A549 (cell line): ENCODE measurements around the gene COG3. TPM values are rescaled to one million over a fixed set of nuclear protein-coding genes. Genes with fewer than 3 reads are reported as not detected.
"Not testable (repeated sequence)": the region's sequence is repeated elsewhere in the genome, so short reads cannot be mapped to it uniquely, and the experiment has no call there.

Experiments
- ATAC-seq, 2 experiments: fragments of 200-7000 bp in 1 of 2; fragments of >200 bp in 1 of 2; cut with Nextera tagmentation in 1 of 2; cut with Tn5 transposase in 1 of 2; 3 replicates each; pipeline versions ENCODE4 v1.8.0 to v1.9.1; 2018 to 2020; ENCODE audit warnings: mild to moderate bottlenecking in 1 of 2, moderate library complexity in 1 of 2
- CTCF ChIA-PET: fragments of 300-600 bp; sonication (Branson Sonifier 250); formaldehyde crosslinking; extraction: SDS; loops from one replicate; lab custom pipeline; 2021; ENCODE audit warnings: antibody characterized with exemption, inconsistent platforms; lab: Yijun Ruan, JAX
- POLR2A ChIA-PET: fragments of 350-600 bp; formaldehyde crosslinking; extraction: SDS; loops from one replicate; lab custom pipeline; 2021; ENCODE audit warnings: antibody characterized with exemption, inconsistent platforms; lab: Yijun Ruan, JAX
- DNase-seq, 2 experiments: peaks; one replicate each; pipeline versions ENCODE4 v3.0.0 to v3.0.0-alpha.2; 2011 to 2016; ENCODE audit warnings: low read depth in 1 of 2, low spot score in 1 of 2
- FAIRE-seq: peaks from 2 replicates; lab custom pipeline; 2011; peaks lifted over from hg19 to GRCh38; lab: Jason Lieb, UNC
- H3K27ac ChIP-seq, 2 experiments: fragments of >200 bp; sonication (Bioruptor Twin); formaldehyde crosslinking; 3 replicates each; pipeline ENCODE4 v1.5.1; 2016 to 2017
- H3K4me1 ChIP-seq: fragments of >200 bp; sonication (Bioruptor Twin); formaldehyde crosslinking; 3 replicates; pipeline ENCODE4 v1.6.1; 2016
- H3K4me2 ChIP-seq: fragments of >200 bp; sonication (Bioruptor Twin); formaldehyde crosslinking; 3 replicates; pipeline ENCODE4 v1.6.1; 2016
- H3K4me3 ChIP-seq: fragments of >200 bp; sonication (Bioruptor Twin); formaldehyde crosslinking; 3 replicates; pipeline ENCODE4 v1.5.1; 2016
- H3K9me3 ChIP-seq: fragments of >200 bp; sonication (Bioruptor Twin); formaldehyde crosslinking; 3 replicates; pipeline ENCODE4 v1.6.1; 2016
- BCL3 ChIP-seq: fragments of >200 bp; sonication (Bioruptor Twin); formaldehyde crosslinking; IDR thresholded peaks from 3 replicates; pipeline ENCODE4 v1.6.1; 2016
- BHLHE40 ChIP-seq: IDR thresholded peaks from 2 replicates; pipeline ENCODE4 v1.6.1; 2012; ENCODE audit warnings: low read depth, low read length, inconsistent platforms
- CEBPB ChIP-seq, 2 experiments: fragments of >200 bp in 1 of 2; sonication (Bioruptor Twin) in 1 of 2; formaldehyde crosslinking in 1 of 2; IDR thresholded peaks; 2 replicates each; pipeline ENCODE4 v1.6.1; 2012 to 2016
- EHMT2 ChIP-seq: fragments of 200-600 bp; sonication (generic); IDR thresholded peaks from 2 replicates; pipeline ENCODE4 v1.6.1; 2016; ENCODE audit warnings: antibody characterized with exemption, low read depth, mild to moderate bottlenecking, moderate library complexity
- FOSL2 ChIP-seq, 2 experiments: fragments of 450-650 bp in 1 of 2; fragments of >200 bp in 1 of 2; sonication (Bioruptor Twin) in 1 of 2; formaldehyde crosslinking; IDR thresholded peaks; 2 replicates each; pipeline versions ENCODE4 v1.5.0 to v1.6.1; 2016 to 2020; ENCODE audit warnings: mild to moderate bottlenecking in 1 of 2, moderate library complexity in 1 of 2
- HOXB13 ChIP-seq: fragments of 250-450 bp; sonication (Bioruptor Pico); IDR thresholded peaks from 2 replicates; pipeline ENCODE4 v1.5.0; 2020; ENCODE audit warnings: low read depth, mild to moderate bottlenecking, moderate library complexity
- JUN ChIP-seq, 2 experiments: fragments of >200 bp; sonication (Bioruptor Twin); formaldehyde crosslinking; IDR thresholded peaks; 2 replicates in 1 of 2; 3 replicates in 1 of 2; pipeline ENCODE4 v1.6.1; 2016 to 2017
- MAFK ChIP-seq: fragments of 450-650 bp; IDR thresholded peaks from 2 replicates; pipeline ENCODE4 v1.6.1; 2014; ENCODE audit not compliant: partially characterized antibody
- MAX ChIP-seq: IDR thresholded peaks from 2 replicates; pipeline ENCODE4 v1.6.1; 2012
- MYC ChIP-seq: IDR thresholded peaks from 2 replicates; pipeline ENCODE4 v1.6.1; 2012; ENCODE audit warnings: mild to moderate bottlenecking, inconsistent platforms, low read length, improper control_type of control experiment, borderline replicate concordance
- NFE2L2 ChIP-seq: fragments of 150-350 bp; conservative IDR thresholded peaks from 2 replicates; pipeline ENCODE4 v1.6.1; 2014; ENCODE audit warnings: low read length
- PHF8 ChIP-seq: fragments of 200-600 bp; sonication (generic); IDR thresholded peaks from 2 replicates; pipeline ENCODE4 v1.6.1; 2016; ENCODE audit warnings: low read depth, mild to moderate bottlenecking, antibody characterized with exemption, moderate library complexity, borderline replicate concordance
- POLR2A ChIP-seq: IDR thresholded peaks from 2 replicates; pipeline ENCODE4 v1.6.1; 2012; ENCODE audit warnings: mild to moderate bottlenecking, low read length
- RAD21 ChIP-seq, 2 experiments: fragments of >200 bp in 1 of 2; sonication (Bioruptor Twin) in 1 of 2; formaldehyde crosslinking in 1 of 2; IDR thresholded peaks in 1 of 2; conservative IDR thresholded peaks in 1 of 2; 2 replicates in 1 of 2; 3 replicates in 1 of 2; pipeline ENCODE4 v1.6.1; 2012 to 2018; ENCODE audit warnings: inconsistent platforms in 1 of 2
- RCOR1 ChIP-seq: fragments of 150-350 bp; IDR thresholded peaks from 2 replicates; pipeline ENCODE4 v1.6.1; 2014; ENCODE audit warnings: antibody characterized with exemption, low read length, low read depth
- RFX5 ChIP-seq: fragments of 450-650 bp; IDR thresholded peaks from 2 replicates; pipeline ENCODE4 v1.7.1; 2014; ENCODE audit warnings: antibody characterized with exemption, mild to moderate bottlenecking, moderate library complexity
- TFCP2L1 ChIP-seq: fragments of 250-450 bp; sonication (Bioruptor Pico); IDR thresholded peaks from 2 replicates; pipeline ENCODE4 v1.5.0; 2021; ENCODE audit warnings: mild to moderate bottlenecking
- ZC3H11A ChIP-seq: fragments of 450-650 bp; IDR thresholded peaks from 2 replicates; pipeline ENCODE4 v1.6.1; 2014; ENCODE audit warnings: antibody characterized with exemption, mild to moderate bottlenecking
- ZFP36 ChIP-seq: fragments of 450-650 bp; IDR thresholded peaks from 2 replicates; pipeline ENCODE4 v1.6.1; 2014; ENCODE audit warnings: borderline replicate concordance; ENCODE audit not compliant: partially characterized antibody
- ZNF302 ChIP-seq: fragments of 250-450 bp; sonication (Bioruptor Pico); IDR thresholded peaks from 2 replicates; pipeline ENCODE4 v1.9.0; 2021; ENCODE audit warnings: inconsistent platforms, mild to moderate bottlenecking, moderate library complexity
- ZSCAN20 ChIP-seq: fragments of 250-450 bp; sonication (Bioruptor Pico); IDR thresholded peaks from 2 replicates; pipeline ENCODE4 v1.8.0; 2022; ENCODE audit warnings: mild to moderate bottlenecking, moderate library complexity
- WGBS: methylation state at CpG from one replicate; pipeline ENCODE4 v1.1.6; 2017; ENCODE audit errors: missing lambda C conversion rate; 5-methylcytosine and 5-hydroxymethylcytosine counted together
- polyA plus RNA-seq, 4 experiments: library from polyadenylated mRNA; depleted of rRNA in 3 of 4; stranded (reverse); fragments of >200 nt; fragmentation: RNase III in 1 of 4; extraction: RNeasy Plus Mini Kit Qiagen cat#74134 plus additional on column Dnase treatment in 1 of 4; gene quantifications; 2 replicates in 3 of 4; 3 replicates in 1 of 4; pipeline ENCODE4 v1.2.3, GENCODE V29; 2011 to 2017
- TF ChIP-seq, protein P1 (sequence below): IDR thresholded peaks from 2 replicates; pipeline ENCODE4 v1.6.1; 2012; ENCODE audit warnings: low read depth, borderline replicate concordance

The COG3 gene
- polyA plus RNA-seq, 2 of the 4 experiments (the other 2 are of a cell fraction), result 8.2 to 23.3 TPM

DNA sequence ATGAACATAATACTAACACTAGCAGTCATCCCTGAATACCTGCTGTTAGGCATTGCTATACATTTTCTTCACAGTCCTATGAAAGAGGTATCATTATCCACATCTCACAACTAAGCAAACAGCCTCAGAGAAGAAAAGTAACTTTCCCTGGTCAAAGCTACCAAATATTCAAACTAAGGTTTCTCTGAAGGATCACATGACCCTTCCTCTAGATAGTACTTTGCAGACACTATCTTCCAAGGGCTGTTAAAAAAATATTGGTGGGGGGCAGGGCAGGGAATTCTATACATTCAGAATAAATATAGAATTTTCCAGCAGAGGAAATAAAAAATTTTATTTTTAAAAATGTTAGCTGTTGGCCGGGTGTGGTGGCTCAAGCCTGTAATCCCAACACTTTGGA lies 49.6 kb upstream of the COG3 start:
- Histone ChIP-seq H3K27ac (peak overlapping the region in 1 of 2 experiments; percentile 74; a peak in 2 of 6 replicates), H3K4me1 (peaks cover 42% of the 10 kb centered on the region), H3K9me3 (no peaks in the 10 kb centered on the region), H3K4me3 (peak overlapping the region; percentile 37), H3K4me2 (peak overlapping the region; percentile 92)
- ChIA-PET CTCF (interaction anchor here (1.2 to 1.8 kb wide), 3 partner anchors 11 to 368 kb away, joined by 3 to 6 read pairs (median 3); no protein-coding TSS in a partner anchor), POLR2A (interaction anchor here (0.7 kb wide), 1 partner anchor 1486 kb away, joined by 4 read pairs; no protein-coding TSS in a partner anchor)
- 83% methylated on average over 1 of the region's 1 CpG for WGBS
- TF ChIP-seq BCL3 (no peak), ZC3H11A (no peak), EHMT2 (no peak), RCOR1 (no peak)
- ATAC-seq, result no peak
- no peak for FAIRE-seq
- DNase-seq, result no peak

- peak overlapping the region; percentile 66 to 96; a peak in 4 of 6 replicates for H3K27ac ChIP-seq
- ATAC-seq (no peak), DNase-seq (no peak), FAIRE-seq (no peak)
- POLR2A ChIA-PET, result interaction anchor here (2.5 kb wide), 1 partner anchor 48 kb away, joined by 15 read pairs; the partner anchor contains the start of gene COG3
- peaks cover 42% of the 10 kb centered on the region for H3K4me1 ChIP-seq
- CTCF ChIA-PET, result interaction anchor here (1.2 to 2.6 kb wide), 3 partner anchors 9 to 45 kb away, joined by 3 to 7 read pairs (median 4); no protein-coding TSS in a partner anchor
- 63% methylated on average over 10 of the region's 10 CpGs for WGBS
- H3K9me3 ChIP-seq, result no peaks in the 10 kb centered on the region
- TF ChIP-seq BCL3, result no peak
- TF ChIP-seq ZFP36, result no peak
- no peak for TF ChIP-seq ZNF302 (CRISPR knock-in tag)
- TF ChIP-seq TFCP2L1, result no peak
- TF ChIP-seq RAD21 (conservative IDR thresholded peaks at IDR 0.05 in 1 of 2, IDR thresholded peaks at IDR 0.05 in 1 of 2), result no peak
- no peak for TF ChIP-seq MYC
- TF ChIP-seq MAFK, result no peak
- TF ChIP-seq ZSCAN20 (CRISPR knock-in tag), result no peak
- TF ChIP-seq, protein P1, sequence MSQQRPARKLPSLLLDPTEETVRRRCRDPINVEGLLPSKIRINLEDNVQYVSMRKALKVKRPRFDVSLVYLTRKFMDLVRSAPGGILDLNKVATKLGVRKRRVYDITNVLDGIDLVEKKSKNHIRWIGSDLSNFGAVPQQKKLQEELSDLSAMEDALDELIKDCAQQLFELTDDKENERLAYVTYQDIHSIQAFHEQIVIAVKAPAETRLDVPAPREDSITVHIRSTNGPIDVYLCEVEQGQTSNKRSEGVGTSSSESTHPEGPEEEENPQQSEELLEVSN, result no peak
- TF ChIP-seq FOSL2 (IDR thresholded peaks at IDR 0.05), result no peak
- TF ChIP-seq FOSL2 (CRISPR knock-in tag; IDR thresholded peaks at IDR 0.05), result no peak
- TF ChIP-seq NFE2L2, result no peak
- TF ChIP-seq PHF8, result no peak
- no peak for TF ChIP-seq BHLHE40
- H3K4me2 ChIP-seq, result peak overlapping the region; percentile 81
- peak overlapping the region; percentile 56 for H3K4me3 ChIP-seq
These were observed 48.1 kb upstream of the COG3 start for GRCh38 chr13:45416516-45417128.

- CTCF ChIA-PET, result interaction anchor here (1.2 to 2.6 kb wide), 5 partner anchors 10 to 46 kb away, joined by 3 to 7 read pairs (median 4); no protein-coding TSS in a partner anchor
- no peaks in the 10 kb centered on the region for H3K9me3 ChIP-seq
- WGBS, result 2% methylated on average over 9 of the region's 64 CpGs
- peak within 1 kb of the TSS; percentile 81 for H3K4me2 ChIP-seq
- ATAC-seq (peak; percentile 96 to 97), FAIRE-seq (no peak)
- TF ChIP-seq RFX5 (no peak), MAFK (no peak), JUN (IDR thresholded peaks at IDR 0.05) (peak in 1 of 2 experiments; percentile 60; a peak in 1 of 5 replicates), POLR2A (peak; percentile 52), CEBPB (IDR thresholded peaks at IDR 0.05) (no peak), HOXB13 (CRISPR knock-in tag) (no peak), MAX (peak; percentile 58), BCL3 (peak; percentile 53; the same call in 1 of the 3 replicates)
- TF ChIP-seq, all 56 proteins: peak for 4
- peak; percentile 76 to 90 for DNase-seq
- H3K4me3 ChIP-seq, result peak within 1 kb of the TSS; percentile 56
- POLR2A ChIA-PET, result interaction anchor here (0.9 to 2.5 kb wide), 4 partner anchors 24 to 76 kb away, joined by 3 to 15 read pairs (median 4); partner anchors contain the start of gene COG3
- H3K27ac ChIP-seq, result peak within 1 kb of the TSS; percentile 66 to 96
- H3K4me1 ChIP-seq, result peaks cover 33% of the 10 kb centered on the region
These were observed 46.8 kb upstream of the COG3 start, which contains the start of gene SLC25A30 for GRCh38 chr13:45417790-45418534. SLC25A30 (minus strand) TSS chr13:45418373; CDS start chr13:45411425, 6,948 bp downstream.

- H3K27ac ChIP-seq, FAIRE-seq, ATAC-seq, H3K9me3 ChIP-seq, DNase-seq, H3K4me3 ChIP-seq, H3K4me2 ChIP-seq: not testable (repeated sequence)
- CTCF ChIA-PET, result interaction anchor here (1.9 kb wide), 1 partner anchor 11 kb away, joined by 5 read pairs; no protein-coding TSS in a partner anchor
- POLR2A ChIA-PET, result interaction anchor here (0.6 kb wide), 1 partner anchor 534 kb away, joined by 3 read pairs; no protein-coding TSS in a partner anchor
- 88% methylated on average over 9 of the region's 16 CpGs for WGBS
- H3K4me1 ChIP-seq, result peaks cover 18% of the 10 kb centered on the region
These were observed 45.4 kb upstream of the COG3 start for GRCh38 chr13:45419389-45419788.
